ENCODE results near the gene KIFC1.

KIFC1 gene

DNA sequence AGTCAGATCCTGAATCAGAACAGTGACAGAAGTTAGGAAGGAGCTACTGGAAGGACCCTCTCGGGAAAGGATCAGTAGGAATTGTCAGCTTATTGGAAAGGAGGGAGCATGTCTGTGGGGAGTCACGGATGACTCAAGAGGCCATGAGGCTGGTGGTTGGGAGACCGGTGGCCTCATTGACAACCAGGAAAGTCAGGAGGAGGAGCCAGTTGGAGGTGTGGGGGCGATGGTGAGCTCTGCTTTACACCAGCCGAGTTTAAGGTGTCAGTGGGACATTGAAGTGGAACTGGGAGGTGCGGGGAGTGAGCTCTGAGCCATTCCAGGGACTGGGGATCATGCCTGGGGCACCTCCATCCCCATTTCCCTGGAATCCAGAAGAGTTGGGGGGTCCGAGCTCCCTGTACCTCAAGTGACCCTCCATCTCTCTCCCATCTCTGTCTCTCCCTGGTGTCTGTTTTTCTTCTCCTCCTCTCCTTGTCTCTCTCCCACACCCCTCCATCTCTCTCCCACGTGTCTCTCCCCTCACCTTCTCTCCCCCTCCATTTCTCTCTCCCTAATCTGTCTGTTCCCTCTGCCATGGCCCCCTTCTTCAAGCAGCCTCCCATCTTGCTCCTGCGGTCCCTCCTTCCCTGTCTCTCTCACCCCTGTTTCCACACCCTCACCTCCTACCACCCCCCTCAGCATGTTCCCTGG lies 48.5 kb downstream of the KIFC1 start:
- peak in 2 of 51 donors; percentile 9 to 34 for DNase-seq

DNA sequence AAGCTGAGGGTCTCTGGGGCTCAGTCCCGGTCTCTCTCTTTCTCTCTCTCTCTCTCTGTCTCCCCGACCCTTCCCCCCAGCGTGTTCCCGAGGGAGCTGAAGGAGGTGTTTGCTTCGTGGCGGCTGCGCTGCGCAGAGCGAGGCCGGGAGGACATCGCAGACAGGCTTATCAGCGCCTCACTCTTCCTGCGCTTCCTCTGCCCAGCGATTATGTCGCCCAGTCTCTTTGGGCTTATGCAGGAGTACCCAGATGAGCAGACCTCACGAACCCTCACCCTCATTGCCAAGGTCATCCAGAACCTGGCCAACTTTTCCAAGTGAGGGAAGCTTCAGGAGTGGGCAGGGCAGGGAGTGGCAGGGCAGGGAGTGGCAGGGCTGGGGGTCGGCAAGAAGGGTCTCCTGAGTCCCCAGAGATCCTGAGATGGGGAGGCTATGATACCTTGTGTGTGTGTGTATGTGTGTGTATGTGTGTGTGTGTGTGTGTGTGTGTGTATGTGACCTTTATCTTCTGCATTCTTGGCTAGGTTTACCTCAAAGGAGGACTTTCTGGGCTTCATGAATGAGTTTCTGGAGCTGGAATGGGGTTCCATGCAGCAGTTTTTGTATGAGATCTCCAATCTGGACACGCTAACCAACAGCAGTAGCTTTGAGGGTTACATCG lies 49.2 kb downstream of the KIFC1 start:
- DNase-seq: no peak

DNA sequence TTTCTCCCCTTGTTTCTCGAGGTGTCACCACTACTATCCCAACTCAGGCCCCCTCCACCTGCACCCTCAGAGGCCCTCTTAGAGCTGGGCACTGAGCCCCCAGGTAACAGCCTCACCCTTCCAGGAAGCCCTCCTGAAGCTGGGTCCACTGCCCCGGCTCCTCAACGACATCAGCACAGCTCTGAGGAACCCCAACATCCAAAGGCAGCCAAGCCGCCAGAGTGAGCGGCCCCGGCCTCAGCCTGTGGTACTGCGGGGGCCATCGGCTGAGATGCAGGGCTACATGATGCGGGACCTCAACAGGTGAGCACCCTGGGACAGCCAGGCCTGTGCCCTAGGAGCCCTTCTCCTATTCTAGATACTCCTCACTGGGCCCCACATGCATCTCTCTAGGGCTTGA lies 49.8 kb downstream of the KIFC1 start:
- DNase-seq: no peak

DNA sequence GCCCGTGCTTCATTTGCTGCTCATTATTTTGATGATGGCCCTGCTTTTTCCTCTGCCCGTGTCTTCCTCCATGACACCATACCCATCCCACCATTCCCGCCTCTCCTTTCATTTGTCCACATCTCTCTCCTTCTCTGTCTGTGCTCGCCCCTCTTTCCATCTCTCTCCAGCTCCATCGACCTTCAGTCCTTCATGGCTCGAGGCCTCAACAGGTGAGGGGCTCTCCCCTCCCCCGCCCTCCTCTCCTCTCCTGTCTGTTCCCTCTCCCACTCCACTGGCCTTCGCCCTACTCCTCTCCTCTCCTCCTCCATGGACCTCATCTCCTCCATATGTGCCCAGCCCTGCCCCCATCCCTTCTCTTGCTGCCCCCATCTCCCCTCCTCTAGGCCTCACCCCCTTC lies 50.7 kb downstream of the KIFC1 start:
- DNase-seq: no peak

DNA sequence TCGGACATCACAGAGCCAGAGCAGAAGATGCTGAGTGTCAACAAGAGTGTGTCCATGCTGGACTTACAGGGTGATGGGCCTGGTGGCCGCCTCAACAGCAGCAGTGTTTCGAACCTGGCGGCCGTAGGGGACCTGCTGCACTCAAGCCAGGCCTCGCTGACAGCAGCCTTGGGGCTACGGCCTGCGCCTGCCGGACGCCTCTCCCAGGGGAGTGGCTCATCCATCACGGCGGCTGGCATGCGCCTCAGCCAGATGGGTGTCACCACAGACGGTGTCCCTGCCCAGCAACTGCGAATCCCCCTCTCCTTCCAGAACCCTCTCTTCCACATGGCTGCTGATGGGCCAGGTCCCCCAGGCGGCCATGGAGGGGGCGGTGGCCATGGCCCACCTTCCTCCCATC lies 51.4 kb downstream of the KIFC1 start:
- no peak for DNase-seq

DNA sequence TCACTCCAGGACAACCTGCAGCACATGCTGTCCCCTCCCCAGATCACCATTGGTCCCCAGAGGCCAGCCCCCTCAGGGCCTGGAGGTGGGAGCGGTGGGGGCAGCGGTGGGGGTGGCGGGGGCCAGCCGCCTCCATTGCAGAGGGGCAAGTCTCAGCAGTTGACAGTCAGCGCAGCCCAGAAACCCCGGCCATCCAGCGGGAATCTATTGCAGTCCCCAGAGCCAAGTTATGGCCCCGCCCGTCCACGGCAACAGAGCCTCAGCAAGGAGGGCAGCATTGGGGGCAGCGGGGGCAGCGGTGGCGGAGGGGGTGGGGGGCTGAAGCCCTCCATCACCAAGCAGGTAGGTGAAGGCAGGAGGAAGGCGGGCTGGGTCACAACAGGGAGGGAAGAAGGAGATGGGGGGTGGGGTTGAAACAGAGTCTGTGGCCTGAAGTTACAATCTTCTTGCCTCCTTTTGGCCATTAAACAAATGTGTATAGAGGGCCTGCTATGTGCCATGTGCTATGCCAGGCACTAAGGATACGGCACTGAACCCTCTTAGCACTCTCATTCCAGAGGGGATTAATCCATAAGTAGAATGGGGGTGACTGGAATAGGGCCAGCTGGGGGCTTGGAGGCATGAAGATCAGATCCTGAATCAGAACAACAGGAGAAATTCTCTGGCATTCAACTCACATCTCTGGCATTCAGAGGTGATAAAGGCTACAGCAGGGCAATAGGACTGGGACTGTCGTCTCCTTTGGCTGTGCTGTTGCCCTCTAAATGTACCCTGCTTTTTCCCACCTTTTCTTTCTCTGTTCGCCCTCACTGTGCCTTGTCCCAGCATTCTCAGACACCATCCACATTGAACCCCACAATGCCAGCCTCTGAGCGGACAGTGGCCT lies 52.2 kb downstream of the KIFC1 start:
- DNase-seq: no peak

DNA sequence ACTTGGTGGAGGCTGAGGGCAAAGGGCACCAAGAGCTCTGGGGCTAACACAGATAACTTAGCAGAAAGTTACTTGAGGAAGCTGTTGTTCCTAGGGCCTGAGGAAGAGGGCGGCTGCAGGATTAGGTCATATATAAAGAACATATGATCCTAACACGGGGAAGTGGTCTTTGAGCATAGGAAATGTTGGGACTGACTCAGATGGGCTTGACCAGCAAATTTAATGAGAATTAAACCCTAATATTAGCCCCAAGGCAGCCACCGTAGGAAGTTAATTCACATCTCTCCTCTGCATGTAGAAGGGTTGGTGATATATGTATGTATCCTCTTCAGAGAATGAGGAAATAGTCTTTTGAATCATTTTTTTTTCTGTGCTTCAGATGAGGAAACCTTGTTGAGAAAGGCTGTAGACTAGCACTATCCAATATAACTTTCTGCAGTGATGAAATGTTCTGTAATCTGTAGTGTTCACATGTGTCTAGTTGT lies 53.5 kb downstream of the KIFC1 start:
- DNase-seq: no peak

DNA sequence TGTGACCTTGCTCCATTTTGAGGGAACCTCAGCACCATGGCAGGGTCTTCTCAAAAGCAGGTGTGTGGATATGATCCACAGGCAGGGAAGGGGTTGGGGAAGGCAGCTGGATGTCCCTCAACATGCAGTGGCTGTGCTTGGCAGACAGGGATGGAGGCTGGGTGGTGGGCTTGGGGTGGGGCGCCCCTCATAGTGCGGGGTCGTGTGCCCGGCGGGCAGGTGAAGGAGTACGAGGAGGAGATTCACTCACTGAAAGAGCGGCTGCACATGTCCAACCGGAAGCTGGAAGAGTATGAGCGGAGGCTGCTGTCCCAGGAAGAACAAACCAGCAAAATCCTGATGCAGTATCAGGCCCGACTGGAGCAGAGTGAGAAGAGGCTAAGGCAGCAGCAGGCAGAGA lies 54.7 kb downstream of the KIFC1 start:
- no peak for DNase-seq

DNA sequence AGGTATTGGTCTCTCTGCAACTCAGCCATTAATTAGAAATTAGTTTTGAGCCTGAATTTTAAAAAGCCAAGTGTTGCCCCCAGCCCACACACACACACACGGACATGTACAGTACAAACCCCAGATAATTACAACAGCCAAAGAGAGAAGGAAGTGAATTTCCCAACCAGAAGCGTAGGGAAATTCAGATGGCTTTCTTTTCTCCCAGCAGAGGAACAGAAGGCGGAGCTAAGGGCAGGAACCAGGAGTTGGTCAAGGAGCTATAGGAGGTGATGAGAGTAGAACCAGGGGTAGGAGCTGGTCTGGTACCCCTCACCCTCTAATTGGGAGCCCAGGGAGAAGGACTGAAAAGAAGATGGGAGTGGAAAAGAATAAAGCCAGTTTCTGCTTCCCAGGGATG lies 58.8 kb downstream of the KIFC1 start:
- no peak for DNase-seq

DNA sequence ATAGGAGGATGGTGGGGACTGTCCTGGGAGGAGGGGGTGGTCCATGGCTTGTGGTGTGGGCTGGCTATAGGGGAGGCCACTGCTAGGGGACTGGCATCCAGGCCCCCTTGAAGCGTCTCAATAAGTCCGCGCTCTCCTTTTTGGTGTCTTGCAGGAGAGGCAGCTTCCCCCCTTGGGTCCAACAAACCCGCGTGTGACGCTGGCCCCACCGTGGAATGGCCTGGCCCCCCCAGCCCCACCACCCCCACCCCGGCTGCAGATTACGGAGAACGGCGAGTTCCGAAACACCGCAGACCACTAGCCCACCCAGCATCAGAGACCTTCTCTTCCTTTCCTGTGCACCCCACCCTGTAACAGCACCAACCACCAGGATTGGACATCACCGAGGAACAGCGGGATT lies 60.0 kb downstream of the KIFC1 start:
- no peak for DNase-seq

DNA sequence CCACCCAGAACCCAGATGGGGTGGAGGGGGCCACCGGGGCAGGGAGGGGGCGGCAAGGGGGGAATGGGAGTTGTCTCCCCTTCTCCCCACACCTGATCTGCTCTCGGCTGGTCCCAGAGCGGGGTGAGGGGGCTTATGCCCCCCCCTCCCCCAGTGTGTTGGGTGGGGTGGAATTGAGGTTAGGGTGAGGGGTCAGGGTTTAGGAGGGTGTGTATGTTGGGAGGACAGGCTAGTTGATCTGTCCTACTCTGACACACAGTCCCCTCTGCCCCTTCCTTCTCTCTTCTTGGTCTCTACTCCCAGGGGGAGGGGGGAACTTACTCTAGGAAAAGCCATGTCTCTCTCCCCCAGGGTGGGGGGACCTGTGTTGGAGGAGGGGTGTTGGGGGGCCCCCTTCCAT lies 60.9 kb downstream of the KIFC1 start:
- no peak for DNase-seq

DNA sequence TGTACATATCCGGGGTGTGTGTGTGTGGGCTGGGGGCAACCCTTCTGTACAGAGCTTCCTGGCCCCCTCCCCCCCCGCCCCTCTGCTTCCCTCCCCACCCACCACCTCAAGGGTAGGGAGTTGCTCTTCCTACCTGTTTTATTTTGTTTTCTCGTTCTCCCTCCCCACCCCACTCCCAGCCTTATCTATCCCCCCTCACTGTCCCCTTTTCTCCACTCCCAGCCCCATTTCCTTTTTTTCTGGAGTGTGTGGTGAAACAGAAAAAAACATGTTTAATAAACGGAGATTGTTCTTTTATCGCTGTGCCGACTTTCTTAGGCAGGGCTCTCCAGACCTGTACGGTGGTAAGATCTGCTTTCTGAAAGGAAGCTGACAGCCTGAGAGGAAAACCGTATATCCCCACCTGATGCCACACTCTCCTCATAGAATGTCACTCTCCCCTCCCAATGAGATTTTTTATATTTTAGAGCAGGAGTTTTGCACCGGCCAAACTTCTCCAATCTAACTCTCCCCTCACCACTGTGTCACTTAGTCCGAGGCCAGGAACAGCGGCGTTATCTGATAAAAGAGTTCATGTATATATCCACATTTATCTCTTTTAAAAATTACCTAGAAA lies 61.9 kb downstream of the KIFC1 start:
- DNase-seq: no peak

DNA sequence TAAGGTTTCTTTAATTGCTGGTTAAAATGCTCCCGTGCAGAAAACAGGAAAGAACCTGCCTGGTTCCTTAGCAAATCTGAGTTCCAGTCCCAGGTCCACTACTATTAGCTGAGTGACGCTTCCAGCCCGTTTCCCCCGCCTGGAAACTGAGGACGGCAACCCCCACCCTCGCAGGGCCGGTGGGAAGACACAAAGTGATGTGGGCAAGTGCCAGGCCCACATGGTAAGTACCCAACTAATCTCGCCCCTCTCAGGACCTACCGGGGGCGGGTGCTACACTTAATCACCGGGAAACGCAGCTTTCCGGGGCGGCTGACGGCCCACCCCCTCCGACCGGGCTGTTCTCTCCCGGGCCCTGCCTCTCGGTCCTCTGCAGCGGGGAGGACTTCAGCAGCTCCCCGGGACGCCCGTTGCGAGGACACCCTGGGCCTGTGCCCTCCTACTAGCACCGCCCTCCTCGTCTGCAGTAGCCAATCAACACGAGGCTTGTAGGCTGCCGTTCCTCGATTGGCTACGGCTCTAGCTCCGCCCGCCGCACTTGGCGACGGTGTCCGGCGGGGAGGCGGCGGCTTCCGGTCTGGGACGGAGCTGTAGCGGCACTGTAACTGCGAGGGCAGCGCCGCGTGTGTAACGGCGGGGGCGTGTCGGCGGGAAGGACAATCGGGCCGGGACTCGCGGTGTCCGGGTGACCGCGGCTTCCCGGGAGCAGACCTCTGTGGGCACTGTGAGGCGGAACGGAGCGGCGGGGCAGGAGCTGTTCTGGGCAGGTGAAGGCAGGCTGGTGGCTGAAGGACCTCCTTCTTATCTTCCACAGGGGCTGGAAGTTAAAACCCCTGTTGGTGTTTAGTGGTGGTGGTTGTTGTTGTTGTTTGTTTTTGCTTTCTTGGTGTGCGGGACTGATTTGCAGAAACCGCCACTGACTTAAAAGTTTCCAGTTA lies 62.7 kb downstream of the KIFC1 start, which contains the start of gene ZBTB9:
Gene ZBTB9 (plus strand): TSS at position 568 of the 938 bp plus-strand sequence. CDS start 525 bp downstream, outside the sequence.
- peak; percentile 64 to 98 (median 94) for DNase-seq

DNA sequence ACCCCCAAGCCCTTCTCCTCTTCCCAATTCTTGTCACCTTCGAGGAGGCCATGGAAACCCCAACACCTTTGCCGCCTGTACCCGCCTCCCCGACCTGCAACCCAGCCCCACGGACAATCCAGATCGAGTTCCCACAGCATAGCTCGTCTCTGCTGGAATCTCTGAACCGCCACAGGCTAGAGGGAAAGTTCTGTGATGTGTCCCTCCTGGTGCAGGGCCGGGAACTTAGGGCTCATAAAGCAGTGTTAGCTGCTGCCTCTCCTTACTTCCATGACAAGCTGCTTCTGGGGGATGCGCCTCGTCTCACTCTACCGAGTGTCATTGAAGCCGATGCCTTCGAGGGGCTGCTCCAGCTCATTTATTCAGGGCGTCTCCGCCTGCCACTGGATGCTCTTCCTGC lies 63.4 kb downstream of the KIFC1 start:
- DNase-seq: no peak

DNA sequence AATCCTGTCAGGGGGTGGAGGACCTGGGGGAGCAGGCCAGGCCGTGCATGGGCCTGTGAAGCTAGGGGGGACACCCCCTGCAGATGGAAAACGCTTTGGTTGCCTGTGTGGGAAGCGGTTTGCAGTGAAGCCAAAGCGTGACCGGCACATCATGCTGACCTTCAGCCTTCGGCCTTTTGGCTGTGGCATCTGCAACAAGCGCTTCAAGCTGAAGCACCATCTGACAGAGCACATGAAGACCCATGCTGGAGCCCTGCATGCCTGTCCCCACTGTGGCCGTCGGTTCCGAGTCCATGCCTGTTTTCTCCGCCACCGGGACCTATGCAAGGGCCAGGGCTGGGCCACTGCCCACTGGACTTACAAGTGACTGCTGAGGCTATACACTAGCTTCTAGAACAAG lies 64.5 kb downstream of the KIFC1 start:
- no peak for DNase-seq

DNA sequence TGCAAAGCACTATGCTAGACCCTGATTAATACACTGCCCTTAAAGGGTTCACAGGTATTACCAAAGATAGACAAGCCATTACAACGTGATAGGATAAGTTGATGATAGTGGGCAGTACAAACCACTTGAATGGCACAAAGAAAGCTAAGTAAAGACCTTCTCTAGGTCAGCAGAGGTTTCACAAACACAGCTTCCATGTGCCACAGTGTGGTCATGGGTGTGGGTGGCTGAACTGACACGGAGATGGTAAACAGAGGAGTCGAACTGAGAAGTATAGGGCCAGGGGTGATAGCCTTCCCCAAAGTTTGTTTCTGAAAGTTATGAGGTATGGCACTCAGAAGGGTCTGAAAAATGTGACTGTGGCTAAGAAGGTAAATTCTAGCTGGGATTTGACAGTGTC lies 67.1 kb downstream of the KIFC1 start:
- DNase-seq: no peak

DNA sequence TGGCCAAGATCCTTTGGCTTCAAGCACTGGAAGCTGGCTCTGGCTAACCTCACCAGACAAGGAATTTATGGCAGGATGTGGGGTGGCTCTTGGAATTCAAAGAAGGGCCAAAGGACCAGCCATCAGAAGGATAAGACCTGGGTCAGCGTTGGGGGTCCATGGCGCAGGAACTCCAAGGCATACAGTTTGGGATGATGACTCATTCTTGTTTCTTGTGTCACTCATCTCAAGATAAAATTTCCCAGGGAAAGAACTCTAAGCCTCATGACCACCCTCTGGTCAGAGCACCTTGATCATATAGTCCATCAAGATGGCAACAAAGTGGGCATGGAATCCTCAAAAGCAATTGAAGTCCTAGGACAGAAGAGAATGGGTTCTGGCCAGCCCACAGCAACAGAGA lies 67.6 kb downstream of the KIFC1 start:
- DNase-seq: no peak
